Activated T-helper 1 cell treated with Interleukin-2 at 50 U/mL for 16 hours (primary cell): ENCODE measurements around the gene TPR.

Experiments
- DNase-seq: peaks from one replicate; pipeline ENCODE4 v3.0.0-alpha.2; 2020; ENCODE audit warnings: low read depth

Gene TPR

DNA sequence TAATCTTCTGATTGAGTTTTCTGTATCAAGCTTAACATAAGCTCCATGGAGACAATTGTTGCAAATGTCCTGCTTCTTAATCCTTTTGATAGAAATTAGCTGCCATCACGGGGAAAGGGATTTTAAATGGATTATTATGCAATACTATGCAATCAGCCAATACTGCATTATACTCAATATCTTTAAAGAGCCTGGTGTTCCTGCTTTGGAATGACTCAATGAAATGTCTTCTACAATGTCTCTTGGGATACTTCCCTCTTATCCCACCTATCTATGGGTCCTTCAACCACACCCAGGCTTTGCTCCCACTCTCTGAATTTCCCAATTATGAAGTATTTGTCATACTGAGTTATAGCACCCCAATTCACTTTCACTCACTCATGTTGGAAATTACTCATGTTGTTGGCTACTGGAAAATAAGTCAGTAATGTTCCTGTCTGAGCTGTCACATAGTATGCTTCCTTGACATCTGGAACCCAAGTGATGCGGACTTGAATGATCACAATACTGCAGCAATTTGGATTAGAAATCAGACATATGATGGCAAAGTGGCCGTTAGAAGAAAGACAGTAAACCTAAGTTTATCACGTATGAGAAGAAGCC, 85.0 kb downstream of the TPR start:
- DNase-seq, result no peak

DNA sequence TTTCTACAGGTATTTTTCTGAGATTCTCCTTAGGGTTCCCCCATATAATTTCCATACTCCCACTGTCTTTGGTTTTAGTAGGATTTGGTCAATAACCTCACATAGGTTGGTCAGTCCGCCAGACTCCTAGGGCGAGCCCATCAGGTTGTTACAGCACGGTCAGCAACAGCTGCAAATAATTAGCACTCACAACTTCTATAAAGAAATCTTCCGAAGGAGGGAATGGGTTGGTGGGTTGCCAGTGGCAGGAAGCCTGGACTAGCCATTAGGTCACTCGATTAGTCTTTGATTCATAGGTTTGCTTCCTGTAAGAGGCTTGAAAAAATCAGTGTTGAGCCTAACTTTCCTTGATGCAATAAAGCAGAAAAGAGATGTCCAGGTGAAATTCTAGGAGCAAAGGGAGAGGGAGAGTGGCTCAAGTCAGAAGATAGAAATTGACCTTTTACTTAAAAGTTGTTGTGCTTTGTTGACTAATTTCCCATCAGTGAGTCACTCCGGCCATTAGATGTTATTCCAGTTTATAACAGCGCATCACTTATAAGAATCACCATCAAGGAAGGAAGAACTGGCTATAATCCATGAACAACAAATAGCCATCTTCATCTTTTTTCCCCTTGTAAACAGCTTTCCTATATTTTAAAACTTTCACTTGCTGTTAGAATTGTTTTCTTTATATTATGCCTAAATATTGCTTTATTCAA, 88.3 kb downstream of the TPR start:
- no peak for DNase-seq

DNA sequence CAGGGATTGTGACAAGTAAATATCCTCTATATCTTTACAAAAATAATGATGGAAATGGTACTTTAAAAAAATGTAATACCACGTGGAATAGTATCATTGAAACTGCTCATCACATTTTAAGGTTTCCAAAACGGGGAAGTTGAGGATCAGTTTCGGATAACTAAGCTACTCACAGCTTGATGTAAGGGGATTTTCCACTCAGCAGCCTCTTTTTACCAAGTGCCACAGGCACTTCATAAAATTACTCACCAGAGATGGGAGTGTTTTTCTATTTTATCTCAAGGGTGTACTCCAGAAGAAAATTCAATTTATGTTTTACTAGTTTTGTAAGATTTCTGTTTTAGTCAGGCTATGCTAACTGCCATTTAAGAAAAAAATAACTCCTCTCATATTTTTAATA, 91.7 kb downstream of the TPR start:
- no peak for DNase-seq

DNA sequence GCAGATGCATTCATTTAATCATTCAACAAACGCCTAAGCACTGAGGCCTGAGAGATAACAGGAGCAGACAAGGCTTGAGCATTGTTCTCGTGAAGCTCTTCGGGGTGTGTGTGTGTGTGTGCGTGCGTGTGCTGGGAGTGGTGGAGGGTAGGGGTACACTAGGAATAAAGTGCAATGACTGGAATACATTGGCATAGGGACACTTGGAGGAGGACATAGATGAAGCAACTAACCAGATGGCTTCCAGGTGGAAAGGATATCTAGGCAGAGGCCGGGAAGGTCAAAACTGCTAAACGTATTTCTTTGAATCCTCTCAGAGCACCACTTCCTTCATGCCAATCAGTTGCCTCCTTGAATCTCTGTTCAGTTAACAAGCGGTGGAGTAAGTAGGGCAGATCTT, 92.6 kb downstream of the TPR start:
- no peak for DNase-seq

DNA sequence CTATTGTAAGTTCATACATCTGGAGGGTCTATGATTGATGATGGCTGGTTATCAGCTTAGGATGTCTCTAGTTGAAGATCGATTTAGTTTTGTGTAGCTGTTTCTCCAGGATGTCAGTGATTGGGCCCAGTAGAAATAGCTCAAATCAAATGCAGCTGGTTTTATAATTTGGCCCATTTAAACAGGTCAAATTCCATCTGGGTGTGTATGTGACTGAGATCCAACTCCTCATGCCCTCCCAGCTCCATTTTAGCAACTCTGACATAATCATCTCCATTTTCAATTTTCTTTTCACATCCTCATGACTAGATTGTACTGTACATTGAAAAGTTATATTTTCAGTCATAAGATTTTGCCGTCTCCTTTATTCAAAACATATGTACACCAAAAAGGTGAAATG, 99.2 kb downstream of the TPR start:
- DNase-seq, result no peak

DNA sequence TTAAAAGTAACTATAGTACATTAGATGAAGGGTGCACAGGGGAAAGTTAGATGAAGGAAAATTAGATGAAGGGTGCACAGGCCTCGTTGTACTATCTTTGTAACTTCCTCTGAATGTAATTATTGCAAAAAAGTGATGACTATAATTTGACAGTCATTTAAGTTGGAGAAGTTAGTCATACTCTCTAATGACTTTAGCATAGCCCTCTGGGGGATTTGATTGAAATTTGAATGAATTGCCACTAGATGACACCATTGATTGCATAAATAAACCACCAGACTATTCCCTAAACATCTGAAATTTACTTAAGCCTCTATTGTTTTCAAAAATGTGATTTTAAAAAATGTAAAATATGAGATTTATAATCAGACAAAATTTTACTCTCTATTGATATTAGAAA, 102.6 kb downstream of the TPR start:
- no peak for DNase-seq

DNA sequence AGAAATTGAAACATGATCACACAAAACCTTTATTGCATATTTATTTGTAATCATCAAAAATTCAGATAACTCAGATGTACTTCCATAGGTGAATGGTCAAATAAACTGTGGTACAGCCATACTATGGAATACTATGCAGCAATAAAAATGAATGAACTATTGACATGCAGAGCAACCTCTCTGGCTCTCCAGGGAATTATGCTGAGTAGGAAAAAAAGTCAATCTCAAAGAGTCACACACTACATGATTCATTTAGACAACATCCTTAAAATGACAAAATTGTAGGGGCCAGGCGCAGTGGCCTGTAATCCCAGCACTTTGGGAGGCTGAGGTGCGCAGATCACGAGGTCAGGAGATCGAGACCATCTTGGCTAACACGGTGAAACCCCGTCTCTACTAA, 104.0 kb downstream of the TPR start:
- no peak for DNase-seq
